ENCODE data around the gene ASB8.

The ASB8 gene

DNA sequence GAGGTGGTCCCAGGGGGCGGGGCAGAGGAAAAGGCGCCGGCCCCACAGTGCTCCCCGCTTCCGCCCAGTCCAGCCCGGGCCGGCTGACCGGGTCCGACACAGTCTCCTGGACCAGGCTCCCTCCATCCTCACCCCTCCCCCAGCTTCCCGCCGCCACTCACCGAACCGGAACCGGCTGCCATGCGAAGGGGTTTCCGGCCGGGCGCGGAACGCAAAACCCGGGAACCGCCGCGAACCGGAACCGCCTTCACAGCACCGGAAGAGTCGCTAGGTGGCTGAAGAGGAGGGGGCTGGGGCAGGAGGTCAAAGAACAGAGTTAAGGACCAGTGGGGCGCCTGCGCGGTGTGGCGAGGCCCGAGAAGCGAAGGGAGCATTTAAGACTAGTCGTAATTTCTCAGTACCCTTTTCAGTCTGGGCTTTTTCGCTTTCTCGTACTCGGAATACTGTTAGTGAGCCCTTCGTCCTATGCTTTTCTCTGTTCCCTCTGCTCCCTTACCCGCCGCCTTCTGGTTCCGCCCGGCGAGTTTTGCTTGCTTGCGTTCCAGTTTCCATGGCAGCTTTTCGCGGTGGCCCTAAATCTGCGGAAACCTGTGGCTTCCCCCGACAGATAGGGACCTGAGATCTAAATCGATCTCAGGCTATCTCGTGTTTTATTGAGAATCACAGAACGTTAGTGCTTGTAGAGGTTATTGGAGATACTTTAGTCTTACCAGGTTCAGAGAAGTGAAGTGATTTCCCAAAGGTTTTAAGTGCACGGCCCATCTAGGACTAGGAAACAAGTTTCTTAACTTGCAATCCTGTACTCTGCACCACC is 51.2 kb downstream of the ASB8 start, which contains the start of gene SENP1:
SENP1 (minus strand) TSS at position 213 of the 814 bp plus-strand sequence. CDS start 4,607 bp downstream, outside the sequence.
- DNase-seq (ENCODE audit: low read depth): no peak

GRCh38 chr12:48105321-48105866 is 51.9 kb downstream of the ASB8 start:
- DNase-seq (ENCODE audit: low read depth): no peak

- no peak for DNase-seq (ENCODE audit: low read depth)
These were observed 52.8 kb downstream of the ASB8 start for GRCh38 chr12:48104531-48104930.
